IgD-negative memory B cell (primary cell): Measurements from ENCODE around the gene ACTN4. TPM values are rescaled to one million over a fixed set of nuclear protein-coding genes. Genes with fewer than 3 reads are reported as not detected.

Source experiments
- H3K27ac Mint-ChIP-seq, 3 donors: one replicate each; pipeline ENCODE4 v1.8.0; 2020 to 2022; ENCODE audit warnings: mild to moderate bottlenecking in 3 of 3, mixed read lengths in 3 of 3, moderate library complexity in 1 of 3
- H3K27me3 Mint-ChIP-seq: one replicate; pipeline ENCODE4 v1.8.0; 2021; ENCODE audit warnings: mixed read lengths
- H3K36me3 Mint-ChIP-seq: one replicate; pipeline ENCODE4 v1.8.0; 2020; ENCODE audit warnings: mild to moderate bottlenecking, mixed read lengths
- H3K4me1 Mint-ChIP-seq, 3 donors: one replicate each; pipeline ENCODE4 v1.8.0; 2020 to 2022; ENCODE audit warnings: mixed read lengths in 3 of 3, mild to moderate bottlenecking in 1 of 3
- H3K4me3 Mint-ChIP-seq, 4 donors: one replicate each; pipeline ENCODE4 v1.8.0; 2020 to 2022; ENCODE audit warnings: mild to moderate bottlenecking in 4 of 4, mixed read lengths in 4 of 4, moderate library complexity in 3 of 4
- H3K9me3 Mint-ChIP-seq, 3 donors: one replicate each; pipeline ENCODE4 v1.8.0; 2020 to 2021; ENCODE audit warnings: mixed read lengths in 3 of 3, mild to moderate bottlenecking in 1 of 3
- polyA plus RNA-seq: library from polyadenylated mRNA; unstranded; fragments of 300-500 nt; fragmentation: Illumina TruSeq; gene quantifications from one replicate; pipeline ENCODE4 v1.2.3, GENCODE V29; 2021

Gene ACTN4
- polyA plus RNA-seq, 1 donor from 2014 or later = 21.8 TPM

GRCh38 chr19:38778733-38779132, 131.3 kb downstream of the ACTN4 start:
- peaks cover 2% of the 10 kb centered on the region for H3K27me3 Mint-ChIP-seq
- H3K36me3 Mint-ChIP-seq = no peaks in the 10 kb centered on the region
- H3K9me3 Mint-ChIP-seq = no peaks in the 10 kb centered on the region
- H3K27ac Mint-ChIP-seq = no peak overlapping the region
- no peak overlapping the region for H3K4me3 Mint-ChIP-seq
- H3K4me1 Mint-ChIP-seq = no peaks in the 10 kb centered on the region

- H3K4me3 Mint-ChIP-seq = no peak overlapping the region
- H3K4me1 Mint-ChIP-seq = no peaks in the 10 kb centered on the region
- no peaks in the 10 kb centered on the region for H3K36me3 Mint-ChIP-seq
- H3K27me3 Mint-ChIP-seq = peaks cover 2% of the 10 kb centered on the region
- no peaks in the 10 kb centered on the region for H3K9me3 Mint-ChIP-seq
- no peak overlapping the region for H3K27ac Mint-ChIP-seq
Observed at GRCh38 chr19:38780443-38780842, 133.0 kb downstream of the ACTN4 start.

GRCh38 chr19:38781058-38781457, 133.6 kb downstream of the ACTN4 start:
- Mint-ChIP-seq H3K27me3 (peaks cover 2% of the 10 kb centered on the region), H3K36me3 (no peaks in the 10 kb centered on the region), H3K4me1 (no peaks in the 10 kb centered on the region), H3K4me3 (no peak overlapping the region), H3K27ac (no peak overlapping the region), H3K9me3 (no peaks in the 10 kb centered on the region)

Other genes starting within 250 kb of the ACTN4 start
- gene FAM98C, start 244.6 kb upstream of the ACTN4 start, polyA plus RNA-seq = 26.2 TPM
- gene RASGRP4, start 221.4 kb upstream of the ACTN4 start, polyA plus RNA-seq = 0.25 TPM
- 0.03 TPM for gene RYR1, start 214.0 kb upstream of the ACTN4 start, polyA plus RNA-seq
- 250 TPM for gene MAP4K1, start 29.7 kb upstream of the ACTN4 start, polyA plus RNA-seq
- gene EIF3K, start 28.5 kb upstream of the ACTN4 start, polyA plus RNA-seq = 371 TPM
- gene CAPN12, start 96.8 kb downstream of the ACTN4 start, polyA plus RNA-seq = 31.6 TPM
- gene LGALS7, start 125.9 kb downstream of the ACTN4 start, polyA plus RNA-seq = not detected
- not detected for gene LGALS7B, start 141.6 kb downstream of the ACTN4 start, polyA plus RNA-seq
- not detected for gene LGALS4, start 165.3 kb downstream of the ACTN4 start, polyA plus RNA-seq
- 307 TPM for gene ECH1, start 184.1 kb downstream of the ACTN4 start, polyA plus RNA-seq
- 78.9 TPM for gene HNRNPL, start 202.3 kb downstream of the ACTN4 start, polyA plus RNA-seq
- gene RINL, start 230.6 kb downstream of the ACTN4 start, polyA plus RNA-seq = 61.3 TPM